GM04504 (cell line): ENCODE results near the gene SEC22A.

Experiments used
- DNase-seq: peaks from one replicate; pipeline ENCODE4 v3.0.0-alpha.2; 2012; ENCODE audit warnings: low read depth

SEC22A gene

DNA sequence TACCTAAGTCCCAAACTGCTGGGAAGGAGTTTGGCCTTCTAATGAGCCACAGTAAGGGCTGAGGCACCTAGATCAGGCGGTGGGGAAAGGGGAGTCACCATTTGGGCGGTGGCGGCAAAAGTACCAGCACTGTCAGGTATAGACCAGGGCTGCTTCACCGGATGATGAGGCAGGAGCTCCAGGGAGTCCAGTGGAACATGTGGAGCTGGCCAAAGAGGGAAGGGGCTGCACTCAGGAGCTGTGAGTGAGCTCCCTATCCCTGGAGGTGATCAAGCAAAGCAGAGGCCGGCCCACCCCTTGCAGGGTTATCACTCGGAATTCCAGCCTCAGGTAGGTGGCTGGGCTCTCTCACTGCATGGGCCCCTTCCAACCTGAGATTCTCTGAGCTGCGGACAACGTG lies 108.4 kb downstream of the SEC22A start:
- no peak for DNase-seq

DNA sequence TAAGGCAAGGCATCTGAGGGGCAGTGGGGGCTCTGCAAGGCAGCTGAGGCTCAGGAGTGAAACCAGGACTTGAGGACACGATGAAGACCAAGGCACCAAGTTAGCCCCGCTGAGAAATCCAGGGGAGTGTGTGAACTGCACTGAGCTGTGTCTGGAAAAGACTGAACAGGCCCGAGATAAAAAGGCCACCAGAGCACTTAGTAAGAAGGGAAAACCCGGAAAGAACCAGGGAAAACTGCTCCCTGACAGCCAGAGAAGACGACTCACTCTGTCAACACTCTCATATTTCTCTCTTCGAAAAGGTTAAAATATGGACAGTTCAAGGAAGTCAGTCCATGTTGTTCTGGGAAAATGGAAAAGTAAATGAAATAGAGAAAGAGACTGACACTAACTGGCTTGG lies 109.0 kb downstream of the SEC22A start:
- DNase-seq, result no peak

- DNase-seq, result no peak
These were observed 109.5 kb downstream of the SEC22A start for GRCh38 chr3:123311201-123311600.

DNA sequence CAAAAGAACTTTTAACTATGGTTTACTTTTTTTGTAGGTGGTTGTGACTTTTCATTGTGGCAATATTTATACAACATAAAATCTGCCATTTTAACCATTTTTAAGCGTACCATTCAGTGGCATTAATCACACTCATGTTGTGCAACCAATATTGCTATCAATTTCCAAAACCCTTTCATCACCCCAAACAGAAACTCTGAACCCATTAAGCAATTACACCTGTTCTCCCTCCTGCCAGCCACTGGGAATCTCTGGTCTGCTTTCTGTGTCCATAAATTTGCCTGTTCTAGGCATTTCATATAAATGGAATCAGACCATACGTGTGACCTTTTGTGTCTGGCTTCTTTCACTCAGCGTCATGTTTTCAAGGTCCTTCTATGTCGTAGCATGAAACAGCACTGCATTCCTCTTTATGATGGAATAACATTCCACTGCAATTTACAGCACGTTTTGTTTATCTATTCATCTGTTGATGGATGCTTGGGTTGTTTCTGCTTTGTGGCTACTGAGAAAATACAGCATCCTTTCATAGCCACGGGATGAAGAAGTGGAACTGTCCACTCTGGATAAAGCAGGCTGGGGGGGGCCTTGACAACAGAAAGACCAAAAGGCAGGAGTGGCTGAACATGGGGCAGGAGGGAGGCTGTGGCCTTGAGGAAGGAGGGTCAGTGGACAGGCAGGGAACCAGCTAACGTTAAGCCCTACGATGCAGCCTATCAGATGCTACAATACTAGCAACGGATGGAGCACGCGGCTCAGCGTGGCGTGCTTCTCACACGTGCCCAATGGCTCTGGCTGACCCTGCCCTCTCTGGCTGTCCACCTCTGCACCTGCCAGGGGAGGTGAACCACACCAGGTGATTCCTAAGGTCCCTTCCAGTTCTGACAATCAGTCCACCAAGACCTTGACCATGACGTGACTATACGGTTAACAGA lies 110.9 kb downstream of the SEC22A start:
- no peak for DNase-seq

- DNase-seq, result no peak
These were observed 112.1 kb downstream of the SEC22A start for GRCh38 chr3:123313889-123314288.

GRCh38 chr3:123314359-123315270 lies 112.9 kb downstream of the SEC22A start:
- DNase-seq, result no peak

GRCh38 chr3:123315271-123315595 lies 113.5 kb downstream of the SEC22A start:
- no peak for DNase-seq

DNA sequence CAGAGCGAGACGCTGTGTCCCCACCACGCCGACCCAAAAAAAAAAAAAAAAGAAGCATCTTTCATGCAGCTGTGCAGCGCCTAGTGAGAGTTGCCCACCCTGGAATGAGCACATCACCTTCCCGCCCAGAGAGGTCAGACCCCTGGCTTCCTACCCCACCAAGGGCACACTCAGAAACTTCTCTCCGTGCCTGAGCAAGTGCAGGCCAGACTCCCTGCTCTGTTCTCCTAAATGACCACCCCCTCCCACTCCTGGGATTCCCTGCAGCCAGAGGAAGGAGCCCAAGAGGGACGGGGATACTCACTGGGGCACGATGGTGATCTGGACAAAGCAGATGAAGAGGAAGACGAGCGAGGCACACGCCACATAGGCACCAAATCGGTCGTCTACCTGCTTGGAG lies 116.0 kb downstream of the SEC22A start:
- DNase-seq, result no peak

DNA sequence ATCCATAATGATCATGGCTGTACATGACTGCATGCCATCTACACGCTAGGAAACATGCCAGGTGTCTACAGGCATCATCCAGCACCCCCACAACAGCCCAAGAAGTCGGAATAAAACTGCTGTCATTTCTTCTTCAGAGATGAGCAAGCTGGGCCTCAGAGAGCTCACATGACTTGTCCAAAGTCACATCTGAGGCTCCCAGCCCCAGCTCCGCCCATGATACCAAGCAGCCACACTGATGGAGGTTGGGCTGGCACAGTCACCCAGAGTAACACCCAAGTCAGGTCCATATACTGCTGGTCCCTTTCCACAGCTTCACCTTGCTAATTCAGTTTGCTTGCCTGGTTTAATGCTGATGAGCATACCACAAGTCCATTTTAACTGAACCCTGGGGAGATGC lies 116.6 kb downstream of the SEC22A start:
- no peak for DNase-seq

- no peak for DNase-seq
These were observed 118.0 kb downstream of the SEC22A start for GRCh38 chr3:123319760-123320159.

GRCh38 chr3:123320221-123320620 lies 118.5 kb downstream of the SEC22A start:
- DNase-seq, result no peak

GRCh38 chr3:123321806-123322205 lies 120.1 kb downstream of the SEC22A start:
- DNase-seq, result no peak

DNA sequence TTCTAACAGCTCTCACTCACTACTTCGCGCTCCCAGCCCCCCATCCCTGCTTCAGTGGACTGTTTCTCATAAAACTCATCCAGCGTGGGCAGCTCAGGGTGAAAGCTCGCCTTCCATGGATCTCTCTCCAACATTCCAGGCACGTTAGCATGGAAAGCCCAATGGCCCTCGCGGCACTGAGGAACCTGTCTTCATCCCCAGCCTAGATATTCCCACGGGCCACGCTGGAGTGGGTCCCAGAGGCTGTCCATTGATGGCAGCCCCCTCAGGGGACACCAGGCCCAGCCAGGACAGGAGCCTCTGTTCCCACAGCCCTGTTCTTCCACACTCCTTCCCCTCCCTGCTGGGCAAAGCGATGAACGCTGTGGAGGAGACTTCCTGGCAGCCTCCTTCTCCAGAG lies 121.1 kb downstream of the SEC22A start:
- no peak for DNase-seq
